Stimulated activated naive CD4-positive, alpha-beta T cell treated with Interleukin-2 at 50 U/mL for 16 hours (primary cell): Measurements from ENCODE around the gene FAM222A.

Experiments used
- DNase-seq: peaks from one replicate; lab custom pipeline; 2025; lab: John Stamatoyannopoulos, UW

The FAM222A gene

GRCh38 chr12:109802828-109803227 is 89.2 kb downstream of the FAM222A start:
- no peak for DNase-seq

GRCh38 chr12:109803678-109804077 is 90.1 kb downstream of the FAM222A start:
- no peak for DNase-seq

GRCh38 chr12:109804820-109805761 is 91.5 kb downstream of the FAM222A start:
- peak; percentile 42 for DNase-seq

GRCh38 chr12:109807954-109808643 is 94.5 kb downstream of the FAM222A start:
- DNase-seq: no peak

- DNase-seq: no peak
These were observed 95.4 kb downstream of the FAM222A start for GRCh38 chr12:109808876-109809646.

- DNase-seq: no peak
These were observed 97.5 kb downstream of the FAM222A start for GRCh38 chr12:109810954-109811623.

- DNase-seq: no peak
These were observed 98.0 kb downstream of the FAM222A start for GRCh38 chr12:109811624-109811995.

GRCh38 chr12:109813810-109814416 is 100.3 kb downstream of the FAM222A start:
- no peak for DNase-seq

GRCh38 chr12:109814600-109815150 is 101.0 kb downstream of the FAM222A start:
- DNase-seq: no peak

GRCh38 chr12:109815225-109815624 is 101.6 kb downstream of the FAM222A start:
- no peak for DNase-seq

GRCh38 chr12:109815757-109816617 is 102.4 kb downstream of the FAM222A start:
- DNase-seq: no peak

- no peak for DNase-seq
These were observed 103.2 kb downstream of the FAM222A start for GRCh38 chr12:109816870-109817269.

GRCh38 chr12:109817627-109818231 is 104.1 kb downstream of the FAM222A start:
- no peak for DNase-seq

- no peak for DNase-seq
These were observed 104.6 kb downstream of the FAM222A start for GRCh38 chr12:109818253-109818652.

- no peak for DNase-seq
These were observed 105.4 kb downstream of the FAM222A start for GRCh38 chr12:109818905-109819500.
